GM10847 (cell line): Measurements from ENCODE around the gene HELZ2.

ENCODE experiments used
- POLR2A ChIP-seq: IDR thresholded peaks from 2 replicates; pipeline ENCODE4 v1.6.1; 2011; ENCODE audit not compliant: insufficient read length; ENCODE audit errors: extremely low read depth

HELZ2 gene

GRCh38 chr20:63572788-63573646, 1.0 kb downstream of the HELZ2 start:
- TF ChIP-seq POLR2A: no peak

GRCh38 chr20:63572071-63572787, 1.8 kb downstream of the HELZ2 start:
- no peak for TF ChIP-seq POLR2A

GRCh38 chr20:63570281-63571086, 3.6 kb downstream of the HELZ2 start:
- TF ChIP-seq POLR2A: no peak

- TF ChIP-seq POLR2A: no peak
These were observed 4.8 kb downstream of the HELZ2 start for GRCh38 chr20:63568986-63569949.

GRCh38 chr20:63568170-63568981, 5.7 kb downstream of the HELZ2 start:
- TF ChIP-seq POLR2A: no peak

GRCh38 chr20:63567386-63568169, 6.5 kb downstream of the HELZ2 start:
- no peak for TF ChIP-seq POLR2A

GRCh38 chr20:63567136-63567385, 7.0 kb downstream of the HELZ2 start:
- no peak for TF ChIP-seq POLR2A

- no peak for TF ChIP-seq POLR2A
These were observed 7.5 kb downstream of the HELZ2 start for GRCh38 chr20:63566395-63567135.

- no peak for TF ChIP-seq POLR2A
These were observed 8.2 kb downstream of the HELZ2 start for GRCh38 chr20:63565699-63566335.

GRCh38 chr20:63565021-63565698, 8.9 kb downstream of the HELZ2 start:
- TF ChIP-seq POLR2A: no peak

- TF ChIP-seq POLR2A: no peak
These were observed 9.8 kb downstream of the HELZ2 start for GRCh38 chr20:63564036-63564810.
